ENCODE data around the gene PEX13. TPM values are rescaled to one million over a fixed set of nuclear protein-coding genes. Genes with fewer than 3 reads are reported as not detected.
A peak's percentile ranks its signal among the peaks of the same experiment; 100 is the strongest.

Gene PEX13
- total and polyA plus RNA-seq, 3 experiments from 2014 or later: 15.3 to 19.3 (median 18.1) TPM

- CTCF ChIA-PET: interaction anchor here (1.0 to 2.3 kb wide), 8 partner anchors 19 to 285 kb away, joined by 3 to 10 read pairs (median 4); partner anchors contain the start of gene REL
- Histone ChIP-seq H3K9me3 (ENCODE audit: low read length) (no peaks in the 10 kb centered on the region), H3K27ac (ENCODE audit: low read depth, low read length) (peak overlapping the region; percentile 26), H3K36me3 (ENCODE audit: insufficient read depth, low read length) (no peaks in the 10 kb centered on the region), H3K4me3 (ENCODE audit: low read length) (peak overlapping the region; percentile 48), H3K4me1 (ENCODE audit: insufficient read depth, low read length) (peaks cover 8% of the 10 kb centered on the region), H3K27me3 (ENCODE audit: insufficient read depth, low read length, poor library complexity, severe bottlenecking) (no peaks in the 10 kb centered on the region)
- POLR2A ChIA-PET: interaction anchor here (0.6 to 2.4 kb wide), 6 partner anchors 28 to 896 kb away, joined by 3 to 21 read pairs (median 3); partner anchors contain the start of genes CCT4 and REL
- DNase-seq: peak in 2 of 5 donors; percentile 57 to 63
- peak overlapping the region; percentile 74 to 97 (median 93) for H3K27ac Mint-ChIP-seq
- peak overlapping the region; percentile 29 to 90 (median 79) for H3K4me3 Mint-ChIP-seq
- peaks cover 0 to 11% (median 7%) of the 10 kb centered on the region in 5 donors for H3K9me3 Mint-ChIP-seq
- H3K4me1 Mint-ChIP-seq: peaks cover 13 to 17% (median 16%) of the 10 kb centered on the region in 3 donors
- H3K36me3 Mint-ChIP-seq: peaks cover 5 to 17% (median 7%) of the 10 kb centered on the region in 3 donors
- no peaks in the 10 kb centered on the region for H3K27me3 Mint-ChIP-seq
Observed at GRCh38 chr2:60992985-60993392, 24.5 kb upstream of the PEX13 start.

- H3K27ac ChIP-seq (ENCODE audit: low read depth, low read length): no peak overlapping the region
- Mint-ChIP-seq H3K4me1 (peaks cover 13 to 23% (median 16%) of the 10 kb centered on the region in 3 donors), H3K27ac (peak overlapping the region in 5 of 8 donors; percentile 34 to 84 (median 57)), H3K4me3 (peak overlapping the region in 3 of 7 donors; percentile 36 to 49 (median 48)), H3K27me3 (no peaks in the 10 kb centered on the region), H3K36me3 (peaks cover 5 to 17% (median 7%) of the 10 kb centered on the region in 3 donors), H3K9me3 (peaks cover 0 to 11% (median 7%) of the 10 kb centered on the region in 5 donors)
- ChIA-PET POLR2A (interaction anchor here (0.6 kb wide), 1 partner anchor 188 kb away, joined by 3 read pairs; no protein-coding TSS in a partner anchor), CTCF (interaction anchor here (0.6 to 2.3 kb wide), 3 partner anchors 79 to 286 kb away, joined by 3 to 10 read pairs (median 3); no protein-coding TSS in a partner anchor)
- H3K4me3 ChIP-seq (ENCODE audit: low read length): no peak overlapping the region
- H3K9me3 ChIP-seq (ENCODE audit: low read length): no peaks in the 10 kb centered on the region
- H3K27me3 ChIP-seq (ENCODE audit: insufficient read depth, low read length, poor library complexity, severe bottlenecking): no peaks in the 10 kb centered on the region
- H3K4me1 ChIP-seq (ENCODE audit: insufficient read depth, low read length): peaks cover 8% of the 10 kb centered on the region
- no peaks in the 10 kb centered on the region for H3K36me3 ChIP-seq (ENCODE audit: insufficient read depth, low read length)
- no peak for DNase-seq
Observed at GRCh38 chr2:60994131-60994530, 23.4 kb upstream of the PEX13 start.

- Histone ChIP-seq H3K36me3 (ENCODE audit: insufficient read depth, low read length) (no peaks in the 10 kb centered on the region), H3K4me3 (ENCODE audit: low read length) (no peak overlapping the region), H3K27me3 (ENCODE audit: insufficient read depth, low read length, poor library complexity, severe bottlenecking) (no peaks in the 10 kb centered on the region), H3K9me3 (ENCODE audit: low read length) (no peaks in the 10 kb centered on the region), H3K27ac (ENCODE audit: low read depth, low read length) (no peak overlapping the region), H3K4me1 (ENCODE audit: insufficient read depth, low read length) (no peaks in the 10 kb centered on the region)
- POLR2A ChIA-PET: interaction anchor here (1.4 kb wide), 2 partner anchors 33 to 117 kb away, joined by 4 read pairs; partner anchors contain the start of gene REL
- Mint-ChIP-seq H3K36me3 (peaks cover 0 to 3% (median 0%) of the 10 kb centered on the region in 3 donors), H3K4me1 (peaks cover 0 to 9% (median 2%) of the 10 kb centered on the region in 3 donors), H3K27me3 (no peaks in the 10 kb centered on the region), H3K27ac (peak overlapping the region in 1 of 8 donors; percentile 52), H3K9me3 (no peaks in the 10 kb centered on the region), H3K4me3 (no peak overlapping the region)
- CTCF ChIA-PET: interaction anchor here (0.6 to 7.1 kb wide), 32 partner anchors 8 to 1109 kb away, joined by 3 to 77 read pairs (median 4); partner anchors contain the start of genes PAPOLG, PEX13, PUS10 and REL
- peak in 3 of 5 donors; percentile 7 to 51 (median 49) for DNase-seq
Observed at GRCh38 chr2:60998628-60999545, 18.6 kb upstream of the PEX13 start.

DNA sequence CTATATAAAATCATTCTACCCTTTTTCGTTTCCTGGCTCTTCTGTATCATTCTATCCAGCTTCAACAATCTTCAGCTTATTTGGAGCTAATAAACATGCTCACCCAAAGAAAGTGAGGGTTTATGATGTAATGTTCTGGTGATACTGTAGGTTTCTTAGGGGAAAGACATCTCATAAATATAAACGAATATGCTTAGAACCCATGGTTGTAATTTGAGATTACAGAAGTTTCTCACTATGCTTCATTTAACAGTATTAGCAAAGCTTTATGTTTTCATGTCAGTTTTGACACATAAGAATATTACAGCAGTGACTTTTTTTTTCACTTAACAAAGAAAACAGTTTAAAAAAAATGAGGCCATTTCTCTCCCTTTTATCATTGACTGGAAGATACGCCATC is 11.8 kb upstream of the PEX13 start:
- Histone ChIP-seq H3K36me3 (ENCODE audit: insufficient read depth, low read length) (no peaks in the 10 kb centered on the region), H3K27me3 (ENCODE audit: insufficient read depth, low read length, poor library complexity, severe bottlenecking) (no peaks in the 10 kb centered on the region), H3K4me1 (ENCODE audit: insufficient read depth, low read length) (no peaks in the 10 kb centered on the region), H3K4me3 (ENCODE audit: low read length) (no peak overlapping the region), H3K27ac (ENCODE audit: low read depth, low read length) (no peak overlapping the region), H3K9me3 (ENCODE audit: low read length) (no peaks in the 10 kb centered on the region)
- peaks cover 0 to 7% (median 3%) of the 10 kb centered on the region in 3 donors for H3K36me3 Mint-ChIP-seq
- no peaks in the 10 kb centered on the region for H3K9me3 Mint-ChIP-seq
- H3K4me3 Mint-ChIP-seq: no peak overlapping the region
- ChIA-PET CTCF (interaction anchor here (0.9 kb wide), 1 partner anchor 200 kb away, joined by 3 read pairs; no protein-coding TSS in a partner anchor), POLR2A (no interaction called here)
- no peaks in the 10 kb centered on the region for H3K4me1 Mint-ChIP-seq
- H3K27me3 Mint-ChIP-seq: no peaks in the 10 kb centered on the region
- DNase-seq: no peak
- no peak overlapping the region for H3K27ac Mint-ChIP-seq

DNA sequence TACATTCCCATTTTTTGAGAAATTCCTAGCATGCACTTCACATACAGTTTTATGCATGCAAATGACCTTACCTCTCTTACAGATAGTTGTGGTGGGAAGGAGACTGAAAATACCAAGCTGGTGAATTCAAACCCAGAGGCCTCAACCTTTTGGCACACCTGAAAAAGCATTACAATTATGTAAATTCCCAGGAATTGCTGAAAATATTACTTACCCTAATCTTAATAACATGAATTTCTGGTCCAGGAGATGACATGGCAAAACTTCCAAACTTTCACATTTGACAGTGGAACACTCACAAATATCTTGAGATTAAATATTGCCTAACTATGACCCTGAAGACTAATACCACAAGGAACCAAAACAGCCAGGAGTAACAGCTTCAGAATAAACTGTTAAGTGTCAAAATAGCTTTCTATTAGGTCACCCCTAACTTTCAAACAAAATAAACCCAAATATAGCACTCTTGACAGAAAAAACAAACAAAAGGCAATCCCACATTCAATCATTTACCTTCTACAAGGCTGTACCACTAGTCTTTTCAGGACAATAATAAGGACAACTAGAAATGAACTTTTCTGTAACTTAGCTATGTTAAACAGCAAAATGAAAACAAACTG is 10.9 kb upstream of the PEX13 start:
- Histone ChIP-seq H3K4me3 (ENCODE audit: low read length) (no peak overlapping the region), H3K27me3 (ENCODE audit: insufficient read depth, low read length, poor library complexity, severe bottlenecking) (no peaks in the 10 kb centered on the region), H3K27ac (ENCODE audit: low read depth, low read length) (no peak overlapping the region), H3K36me3 (ENCODE audit: insufficient read depth, low read length) (no peaks in the 10 kb centered on the region), H3K9me3 (ENCODE audit: low read length) (no peaks in the 10 kb centered on the region), H3K4me1 (ENCODE audit: insufficient read depth, low read length) (no peaks in the 10 kb centered on the region)
- Mint-ChIP-seq H3K4me3 (no peak overlapping the region), H3K4me1 (no peaks in the 10 kb centered on the region), H3K36me3 (peaks cover 0 to 7% (median 3%) of the 10 kb centered on the region in 3 donors), H3K27ac (no peak overlapping the region), H3K27me3 (no peaks in the 10 kb centered on the region), H3K9me3 (no peaks in the 10 kb centered on the region)
- ChIA-PET POLR2A (interaction anchor here (0.7 kb wide), 1 partner anchor 528 kb away, joined by 4 read pairs; no protein-coding TSS in a partner anchor), CTCF (no interaction called here)
- no peak for DNase-seq

GRCh38 chr2:61009355-61009754 is 8.2 kb upstream of the PEX13 start:
- CTCF ChIA-PET: no interaction called here
- Mint-ChIP-seq H3K9me3 (no peaks in the 10 kb centered on the region), H3K27me3 (no peaks in the 10 kb centered on the region), H3K27ac (no peak overlapping the region), H3K36me3 (peaks cover 0 to 7% (median 0%) of the 10 kb centered on the region in 3 donors), H3K4me1 (peaks cover 0 to 3% (median 0%) of the 10 kb centered on the region in 3 donors), H3K4me3 (no peak overlapping the region)
- Histone ChIP-seq H3K4me3 (ENCODE audit: low read length) (no peak overlapping the region), H3K9me3 (ENCODE audit: low read length) (no peaks in the 10 kb centered on the region), H3K36me3 (ENCODE audit: insufficient read depth, low read length) (no peaks in the 10 kb centered on the region), H3K27me3 (ENCODE audit: insufficient read depth, low read length, poor library complexity, severe bottlenecking) (no peaks in the 10 kb centered on the region), H3K4me1 (ENCODE audit: insufficient read depth, low read length) (no peaks in the 10 kb centered on the region), H3K27ac (ENCODE audit: low read depth, low read length) (no peak overlapping the region)
- POLR2A ChIA-PET: no interaction called here
- no peak for DNase-seq

DNA sequence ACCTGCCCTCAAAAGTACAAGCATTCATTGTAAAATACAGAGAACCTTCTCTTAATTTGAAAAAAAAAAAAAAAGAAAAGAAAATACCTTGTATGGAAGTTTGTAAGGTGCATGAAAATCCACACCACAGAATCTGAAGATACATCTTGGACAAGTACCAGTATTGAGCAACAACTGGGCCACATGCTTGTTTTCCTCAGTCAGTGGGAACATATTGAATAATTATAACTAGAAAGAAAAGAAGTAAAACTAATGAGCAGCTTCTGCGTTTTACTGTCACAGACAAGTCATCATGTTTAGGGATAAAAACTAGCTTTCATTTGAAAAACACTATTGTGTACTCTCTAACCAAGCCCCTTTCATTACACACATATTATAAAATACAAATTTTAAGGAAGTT is 5.8 kb upstream of the PEX13 start:
- Mint-ChIP-seq H3K9me3 (no peaks in the 10 kb centered on the region), H3K27me3 (no peaks in the 10 kb centered on the region), H3K36me3 (peaks cover 0 to 6% (median 0%) of the 10 kb centered on the region in 3 donors), H3K27ac (no peak overlapping the region), H3K4me1 (peaks cover 9 to 22% (median 14%) of the 10 kb centered on the region in 3 donors), H3K4me3 (no peak overlapping the region)
- ChIA-PET CTCF (no interaction called here), POLR2A (no interaction called here)
- no peaks in the 10 kb centered on the region for H3K27me3 ChIP-seq (ENCODE audit: insufficient read depth, low read length, poor library complexity, severe bottlenecking)
- no peaks in the 10 kb centered on the region for H3K9me3 ChIP-seq (ENCODE audit: low read length)
- no peaks in the 10 kb centered on the region for H3K36me3 ChIP-seq (ENCODE audit: insufficient read depth, low read length)
- H3K4me1 ChIP-seq (ENCODE audit: insufficient read depth, low read length): no peaks in the 10 kb centered on the region
- H3K27ac ChIP-seq (ENCODE audit: low read depth, low read length): no peak overlapping the region
- H3K4me3 ChIP-seq (ENCODE audit: low read length): no peak overlapping the region
- DNase-seq: no peak

All from CD8-positive, alpha-beta memory T cell (primary cell).